WI38 (cell line): Measurements from ENCODE around the gene SLC14A1.

ENCODE experiments used
- H3K4me3 ChIP-seq: 2 replicates; pipeline ENCODE4 v1.5.1; 2011; ENCODE audit warnings: low read depth, mild to moderate bottlenecking, control low read depth, low read length
- CTCF ChIP-seq: IDR thresholded peaks from 2 replicates; pipeline ENCODE4 v1.5.1; 2012; ENCODE audit warnings: low read depth, mild to moderate bottlenecking, control low read depth, low read length

SLC14A1 gene

GRCh38 chr18:45723567-45724355, at the start of gene SLC14A1:
TSS of gene SLC14A1 (plus strand) at chr18:45724181. CDS start at chr18:45730321, 6,140 bp downstream.
- peak within 1 kb of the TSS; percentile 47 for H3K4me3 ChIP-seq

GRCh38 chr18:45677276-45677807, 46.6 kb upstream of the SLC14A1 start:
- no peak for TF ChIP-seq CTCF
- no peak overlapping the region for H3K4me3 ChIP-seq

More at GRCh38 chr18:45723567-45724355, at the start of gene SLC14A1:
- TF ChIP-seq CTCF = no peak

GRCh38 chr18:45678441-45678840, 45.5 kb upstream of the SLC14A1 start:
- H3K4me3 ChIP-seq = no peak overlapping the region
- TF ChIP-seq CTCF = no peak

GRCh38 chr18:45678850-45679249, 45.1 kb upstream of the SLC14A1 start:
- no peak overlapping the region for H3K4me3 ChIP-seq
- no peak for TF ChIP-seq CTCF

GRCh38 chr18:45680066-45680690, 43.8 kb upstream of the SLC14A1 start:
- TF ChIP-seq CTCF = no peak
- H3K4me3 ChIP-seq = no peak overlapping the region

GRCh38 chr18:45682181-45682580, 41.8 kb upstream of the SLC14A1 start:
- TF ChIP-seq CTCF = no peak
- no peak overlapping the region for H3K4me3 ChIP-seq

GRCh38 chr18:45684341-45685115, 39.5 kb upstream of the SLC14A1 start:
- H3K4me3 ChIP-seq = no peak overlapping the region
- no peak for TF ChIP-seq CTCF
